HEK293 (cell line): ENCODE data around the gene PROSER3.

Source experiments
- BCL11A ChIP-seq: fragments of 450-650 bp; formaldehyde crosslinking; IDR thresholded peaks from 2 replicates; pipeline ENCODE4 v1.5.1; 2016; ENCODE audit warnings: low read depth, missing biosample characterization, missing genetic modification characterization
- BCL11B ChIP-seq: fragments of 450-650 bp; formaldehyde crosslinking; IDR thresholded peaks from 2 replicates; pipeline ENCODE4 v1.5.1; 2016; ENCODE audit warnings: low read depth, missing biosample characterization, missing genetic modification characterization
- CTCF ChIP-seq: fragments of 450-650 bp; formaldehyde crosslinking; IDR thresholded peaks from 2 replicates; pipeline ENCODE4 v1.5.1; 2016; ENCODE audit warnings: missing biosample characterization, missing genetic modification characterization
- TCF7L2 ChIP-seq: IDR thresholded peaks from 2 replicates; pipeline ENCODE4 v1.6.1; 2011; ENCODE audit warnings: low read depth, mild to moderate bottlenecking, inconsistent platforms, low read length, moderate library complexity, borderline replicate concordance
- ZNF174 ChIP-seq: fragments of 450-650 bp; formaldehyde crosslinking; IDR thresholded peaks from 2 replicates; pipeline ENCODE4 v1.5.0; 2017; ENCODE audit warnings: missing biosample characterization, mild to moderate bottlenecking, missing genetic modification characterization
- ZNF629 ChIP-seq: fragments of 450-650 bp; formaldehyde crosslinking; IDR thresholded peaks from 2 replicates; pipeline ENCODE4 v1.5.1; 2017; ENCODE audit warnings: missing biosample characterization, missing genetic modification characterization

- TF ChIP-seq CTCF (tag by site-specific recombination) (no peak), BCL11A (tag by site-specific recombination) (no peak), ZNF629 (tag by site-specific recombination) (no peak), ZNF174 (no peak), BCL11B (no peak), TCF7L2 (no peak)
Observed at GRCh38 chr19:35764432-35765315, 6.7 kb downstream of the PROSER3 start.
